Measurements from ENCODE around the gene NUDT13.

NUDT13 gene

GRCh38 chr10:73167458-73167782, 57.2 kb downstream of the NUDT13 start:
- peak in 1 of 2 experiments; percentile 13 for DNase-seq

DNA sequence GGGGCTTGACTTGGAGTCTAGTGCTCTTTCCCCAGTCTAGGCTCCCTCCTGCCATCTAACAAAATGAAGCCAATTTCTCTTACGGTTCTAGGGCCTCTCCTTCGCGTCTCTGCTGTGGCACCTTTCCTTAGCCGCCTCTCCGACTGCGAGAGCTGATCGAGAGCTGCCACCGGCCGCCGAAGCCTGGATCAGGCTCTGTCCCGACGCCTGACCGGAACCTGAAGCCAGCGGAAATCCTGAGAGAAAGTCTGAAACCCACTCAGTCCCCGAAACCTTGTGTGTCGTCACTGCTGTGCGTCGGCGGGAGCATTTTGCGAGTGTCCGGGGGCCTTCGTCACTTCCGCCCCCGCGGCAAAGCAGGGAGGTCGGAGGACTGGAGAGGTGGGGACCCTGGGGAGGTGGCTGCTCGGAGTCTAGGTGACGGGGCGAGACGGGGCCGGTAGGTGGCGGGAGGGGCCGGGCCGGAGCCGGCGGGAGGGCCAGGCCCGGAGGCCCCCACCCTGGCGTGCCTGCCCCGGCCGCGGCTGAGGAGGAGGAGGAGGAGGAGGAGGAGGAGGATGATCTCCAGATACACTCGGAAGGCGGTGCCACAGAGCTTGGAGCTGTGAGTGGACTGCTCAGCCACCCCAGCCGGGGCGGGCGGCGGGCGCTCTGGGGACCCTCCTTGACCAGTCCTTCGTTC, 57.7 kb downstream of the NUDT13 start, which contains the start of the genes ECD and FAM149B1:
Gene ECD (minus strand): TSS at position 226 of the 682 bp plus-strand sequence. CDS start 4,071 bp downstream, outside the sequence.
Gene FAM149B1 (plus strand): TSS at position 337 of the 682 bp plus-strand sequence. CDS start 221 bp downstream, at position 558.
- DNase-seq: peak; percentile 79 to 91

- peak; percentile 8 to 42 for DNase-seq
Observed at GRCh38 chr10:73168465-73168803, 58.2 kb downstream of the NUDT13 start.

DNA sequence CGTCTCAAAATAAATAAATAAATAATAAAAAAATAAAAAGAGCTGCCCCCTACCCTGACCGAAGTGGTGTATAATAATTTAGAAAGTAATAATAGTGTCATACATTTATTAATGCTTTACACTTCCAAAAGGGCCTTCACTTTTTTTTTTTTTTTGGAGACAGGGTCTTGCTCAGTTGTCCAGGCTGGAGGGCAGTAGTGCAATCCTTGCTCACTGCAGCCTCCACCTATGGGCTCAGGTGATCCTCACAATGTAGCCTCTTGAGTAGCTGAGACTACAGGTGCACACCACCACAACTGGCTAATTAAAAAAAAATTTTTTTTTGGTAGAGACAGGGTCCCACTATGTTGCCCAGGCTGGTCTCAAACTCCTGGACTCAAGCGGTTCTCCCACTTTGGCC, 59.1 kb downstream of the NUDT13 start:
- no peak for DNase-seq

DNA sequence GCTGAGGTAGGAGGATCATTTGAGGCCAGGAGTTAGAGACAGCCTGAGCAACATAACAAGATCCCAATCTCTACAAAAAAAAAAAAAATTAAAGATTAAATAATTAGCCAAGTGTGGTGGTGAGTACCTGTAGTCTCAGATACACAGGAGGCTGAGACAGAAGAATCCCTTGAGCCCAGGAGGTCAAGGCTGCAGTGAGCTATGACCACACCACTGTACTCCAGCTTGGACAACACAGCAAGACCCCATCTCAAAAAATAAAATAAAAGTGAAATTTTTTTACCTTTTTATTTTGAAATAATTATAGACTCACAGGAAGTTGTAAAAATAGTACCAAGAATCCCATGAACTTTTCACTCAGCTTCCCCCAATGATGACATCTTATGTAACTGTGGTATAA, 62.6 kb downstream of the NUDT13 start:
- no peak for DNase-seq

- DNase-seq: no peak
Observed at GRCh38 chr10:73174148-73174925, 64.1 kb downstream of the NUDT13 start.

Measured in NCI-H526 (cell line).